DND-41 (cell line): ENCODE data around the gene SFXN1.
A peak's percentile ranks its signal among the peaks of the same experiment; 100 is the strongest.

ENCODE experiments used
- ATAC-seq: fragments of 200-7000 bp; cut with Tn5 transposase; 3 replicates; pipeline ENCODE4 v1.9.1; 2021; ENCODE audit warnings: low read depth; ENCODE audit not compliant: insufficient read depth
- DNase-seq: peaks from one replicate; pipeline ENCODE4 v3.0.0-alpha.2; 2020
- H2AFZ ChIP-seq: 2 replicates; pipeline ENCODE4 v1.6.0; 2012; ENCODE audit warnings: low read depth, low read length
- H3K27ac ChIP-seq: 2 replicates; pipeline ENCODE4 v1.5.1; 2012; ENCODE audit warnings: low read length, inconsistent platforms
- H3K27me3 ChIP-seq: fragments of 200-600 bp; sonication (generic); 2 replicates; pipeline ENCODE4 v1.6.0; 2012; ENCODE audit warnings: low read length, mild to moderate bottlenecking, inconsistent platforms; ENCODE audit not compliant: insufficient read depth, poor library complexity
- H3K36me3 ChIP-seq: 2 replicates; pipeline ENCODE4 v1.5.1; 2012; ENCODE audit warnings: low read length, inconsistent platforms; ENCODE audit not compliant: insufficient read depth
- H3K4me1 ChIP-seq: 2 replicates; pipeline ENCODE4 v1.5.1; 2012; ENCODE audit warnings: mild to moderate bottlenecking, low read length; ENCODE audit not compliant: insufficient read depth
- H3K4me2 ChIP-seq: 2 replicates; pipeline ENCODE4 v1.6.0; 2012; ENCODE audit warnings: mild to moderate bottlenecking, moderate library complexity, low read length, inconsistent platforms; ENCODE audit not compliant: insufficient read depth
- H3K4me3 ChIP-seq, 2 experiments: fragments of 200-600 bp in 1 of 2; shearing (Covaris generic) in 1 of 2; 2 replicates each; pipeline ENCODE4 v1.5.1; 2012 to 2016; ENCODE audit warnings: inconsistent platforms in 2 of 2, low read length in 2 of 2, mild to moderate bottlenecking in 2 of 2, low read depth in 1 of 2, moderate library complexity in 1 of 2
- H3K79me2 ChIP-seq: 2 replicates; pipeline ENCODE4 v1.6.0; 2012; ENCODE audit warnings: low read length, inconsistent platforms; ENCODE audit not compliant: insufficient read depth
- H3K9ac ChIP-seq: 2 replicates; pipeline ENCODE4 v1.6.0; 2012; ENCODE audit warnings: low read depth, mild to moderate bottlenecking, inconsistent platforms, low read length, moderate library complexity
- H3K9me3 ChIP-seq: 2 replicates; pipeline ENCODE4 v1.5.1; 2012; ENCODE audit warnings: low read length, moderate library complexity, mild to moderate bottlenecking, inconsistent platforms; ENCODE audit not compliant: insufficient read depth, severe bottlenecking
- H4K20me1 ChIP-seq: 2 replicates; pipeline ENCODE4 v1.6.0; 2012; ENCODE audit warnings: low read length; ENCODE audit not compliant: insufficient read depth
- CTCF ChIP-seq: IDR thresholded peaks from 2 replicates; pipeline ENCODE4 v1.5.1; 2012; ENCODE audit warnings: borderline replicate concordance, low read length, moderate library complexity, mild to moderate bottlenecking; ENCODE audit not compliant: poor library complexity, severe bottlenecking; ENCODE audit errors: extremely low read depth
- EZH2 ChIP-seq: IDR thresholded peaks from 3 replicates; pipeline ENCODE4 v1.6.1; 2012; ENCODE audit warnings: borderline replicate concordance, low read depth, mild to moderate bottlenecking, moderate library complexity, low read length, inconsistent platforms; ENCODE audit not compliant: severe bottlenecking

The SFXN1 gene

DNA sequence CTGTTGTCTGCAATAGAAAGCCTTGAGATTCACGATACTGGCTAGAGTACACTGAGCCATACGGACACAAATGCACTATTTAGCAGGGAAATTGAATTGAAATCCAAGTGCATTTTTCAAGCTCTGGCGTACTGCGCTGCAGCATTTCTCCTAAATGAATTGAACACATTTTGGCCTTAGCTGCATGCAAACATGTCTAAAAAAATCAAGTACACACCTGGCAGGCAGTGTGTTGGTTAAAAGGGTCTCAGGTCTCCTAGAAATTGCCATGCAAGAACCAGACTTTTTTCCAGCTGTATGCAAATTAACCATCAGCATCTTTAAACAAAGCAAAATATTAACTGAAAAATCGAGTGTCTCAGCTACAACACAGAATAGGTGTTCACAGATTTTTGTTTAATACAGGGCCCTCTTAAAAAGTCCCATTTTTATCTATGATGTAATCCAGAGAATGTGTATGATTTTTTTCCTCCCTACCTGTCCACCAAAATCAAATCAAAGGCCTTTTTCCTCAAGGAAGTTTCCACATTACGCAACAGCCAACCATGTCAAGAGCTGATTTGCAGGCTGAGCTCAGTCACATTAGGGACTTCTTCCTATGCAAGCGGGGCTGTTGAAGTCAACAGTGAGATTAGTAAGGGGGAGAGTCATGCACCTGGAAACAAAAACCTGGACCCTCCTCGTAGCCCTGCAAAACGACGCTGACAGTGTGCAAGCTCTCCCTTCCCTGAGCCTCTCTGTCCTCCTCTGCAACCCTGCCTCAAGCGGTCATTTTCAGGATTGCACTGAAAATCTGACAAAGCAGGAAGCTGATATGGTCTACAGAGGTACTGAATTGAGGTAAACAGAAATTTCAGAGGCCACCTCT is 14.1 kb upstream of the SFXN1 start:
- peak; percentile 89 for TF ChIP-seq CTCF
- TF ChIP-seq EZH2 = no peak
- H3K4me1 ChIP-seq = no peaks in the 10 kb centered on the region
- H3K4me2 ChIP-seq = no peak overlapping the region
- H3K27me3 ChIP-seq = peaks cover 8% of the 10 kb centered on the region
- no peaks in the 10 kb centered on the region for H3K9me3 ChIP-seq
- peak overlapping the region; percentile 76 for H2AFZ ChIP-seq
- no peaks in the 10 kb centered on the region for H3K36me3 ChIP-seq
- H3K79me2 ChIP-seq = no peaks in the 10 kb centered on the region
- DNase-seq = peak; percentile 72
- H4K20me1 ChIP-seq = no peaks in the 10 kb centered on the region
- no peak overlapping the region for H3K4me3 ChIP-seq
- no peak overlapping the region for H3K27ac ChIP-seq
- H3K9ac ChIP-seq = no peak overlapping the region
- ATAC-seq = peak; percentile 100

DNA sequence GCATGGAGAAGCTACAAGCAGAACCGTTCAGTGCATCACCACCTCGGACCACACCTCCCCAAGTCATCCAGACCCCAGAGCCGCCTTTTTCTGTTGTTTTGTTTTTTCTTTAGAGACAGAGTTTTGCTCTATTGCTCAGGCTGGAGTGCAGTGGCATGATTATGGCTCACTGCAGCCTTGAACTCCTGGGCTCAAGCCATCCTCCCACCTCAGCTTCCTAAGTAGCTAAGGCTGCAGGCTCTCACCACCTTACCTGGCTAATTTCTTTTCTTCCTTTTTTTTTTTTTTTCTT is 13.5 kb upstream of the SFXN1 start:
- TF ChIP-seq CTCF (no peak), EZH2 (no peak)
- Histone ChIP-seq H3K36me3 (no peaks in the 10 kb centered on the region), H4K20me1 (no peaks in the 10 kb centered on the region), H3K4me1 (no peaks in the 10 kb centered on the region), H3K4me2 (no peak overlapping the region), H3K27ac (no peak overlapping the region), H2AFZ (peak overlapping the region; percentile 76), H3K79me2 (no peaks in the 10 kb centered on the region), H3K9ac (no peak overlapping the region), H3K27me3 (peaks cover 8% of the 10 kb centered on the region), H3K9me3 (no peaks in the 10 kb centered on the region), H3K4me3 (no peak overlapping the region)
- no peak for DNase-seq
- peak; percentile 35; the same call in 2 of the 3 replicates for ATAC-seq

DNA sequence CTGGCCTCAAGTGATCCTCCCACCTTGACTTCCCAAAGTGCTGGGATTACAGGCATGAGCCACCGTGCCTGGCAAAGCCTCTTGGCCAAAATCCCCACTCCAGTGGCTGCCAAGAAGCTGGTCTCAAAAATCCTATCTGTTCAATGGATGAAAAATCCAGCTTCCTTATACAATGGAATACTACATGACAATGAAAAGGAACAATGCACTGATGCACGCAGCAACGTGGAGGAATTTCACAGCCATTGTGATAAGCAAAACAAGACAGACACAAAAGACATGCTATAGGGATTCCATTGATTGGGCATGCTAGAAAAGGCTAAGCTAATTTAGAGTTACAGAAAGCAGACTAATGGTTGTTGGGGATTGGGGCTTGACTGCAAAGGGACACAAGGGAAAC is 13.1 kb upstream of the SFXN1 start:
- H3K4me2 ChIP-seq = no peak overlapping the region
- no peaks in the 10 kb centered on the region for H4K20me1 ChIP-seq
- TF ChIP-seq CTCF (no peak), EZH2 (no peak)
- peaks cover 8% of the 10 kb centered on the region for H3K27me3 ChIP-seq
- ATAC-seq (no peak), DNase-seq (no peak)
- no peaks in the 10 kb centered on the region for H3K36me3 ChIP-seq
- no peak overlapping the region for H3K27ac ChIP-seq
- H3K9me3 ChIP-seq = no peaks in the 10 kb centered on the region
- H2AFZ ChIP-seq = no peak overlapping the region; the same call in 1 of the 2 replicates
- no peaks in the 10 kb centered on the region for H3K79me2 ChIP-seq
- no peak overlapping the region for H3K9ac ChIP-seq
- no peak overlapping the region for H3K4me3 ChIP-seq
- H3K4me1 ChIP-seq = no peaks in the 10 kb centered on the region
